Fibroblast of lung (primary cell): ENCODE measurements around the gene NKAIN2. TPM values are rescaled to one million over a fixed set of nuclear protein-coding genes. Genes with fewer than 3 reads are reported as not detected.

Experiments used
- DNase-seq, 2 donors: peaks; one replicate each; pipeline versions ENCODE4 v3.0.0 to v3.0.0-alpha.2; 2010; ENCODE audit warnings: low read depth in 2 of 2
- H2AFZ ChIP-seq: 2 replicates; pipeline ENCODE4 v1.5.1; 2012; ENCODE audit warnings: low read length, control low read depth, inconsistent platforms
- H3K27ac ChIP-seq: 2 replicates; pipeline ENCODE4 v1.5.1; 2011; ENCODE audit warnings: low read length, control low read depth; ENCODE audit not compliant: insufficient read depth
- H3K27me3 ChIP-seq: 2 replicates; pipeline ENCODE4 v1.5.1; 2011; ENCODE audit warnings: mild to moderate bottlenecking, low read length; ENCODE audit not compliant: control insufficient read depth, insufficient read depth
- H3K36me3 ChIP-seq: 2 replicates; pipeline ENCODE4 v1.5.1; 2011; ENCODE audit warnings: low read length; ENCODE audit not compliant: control insufficient read depth, insufficient read depth
- H3K4me1 ChIP-seq: 2 replicates; pipeline ENCODE4 v1.5.1; 2011; ENCODE audit warnings: low read length; ENCODE audit not compliant: control insufficient read depth, insufficient read depth; ENCODE audit errors: extremely low read depth
- H3K4me2 ChIP-seq: 2 replicates; pipeline ENCODE4 v1.5.1; 2011; ENCODE audit warnings: low read length, control low read depth; ENCODE audit not compliant: insufficient read depth; ENCODE audit errors: extremely low read depth
- H3K4me3 ChIP-seq, 4 experiments: fragments of 200-600 bp in 1 of 4; sonication (generic) in 1 of 4; replicated peaks in 1 of 4; 2 replicates each; pipeline ENCODE4 v1.5.1; 2011 to 2016; ENCODE audit warnings: low read length in 4 of 4, low read depth in 3 of 4, mild to moderate bottlenecking in 3 of 4, control low read depth in 2 of 4, inconsistent platforms in 1 of 4, mixed read lengths in 1 of 4; ENCODE audit not compliant: insufficient read depth in 1 of 4; ENCODE audit errors: control extremely low read depth in 1 of 4
- H3K79me2 ChIP-seq: 2 replicates; pipeline ENCODE4 v1.5.1; 2012; ENCODE audit warnings: mild to moderate bottlenecking, low read length, inconsistent platforms; ENCODE audit not compliant: control insufficient read depth, insufficient read depth
- H3K9ac ChIP-seq: 2 replicates; pipeline ENCODE4 v1.5.1; 2011; ENCODE audit warnings: mild to moderate bottlenecking, low read length, control low read depth; ENCODE audit not compliant: insufficient read depth
- H3K9me3 ChIP-seq: 2 replicates; pipeline ENCODE4 v1.5.1; 2012; ENCODE audit warnings: low read depth, low read length; ENCODE audit not compliant: control insufficient read depth, insufficient read depth
- H4K20me1 ChIP-seq: 2 replicates; pipeline ENCODE4 v1.5.1; 2011; ENCODE audit warnings: low read length; ENCODE audit not compliant: control insufficient read depth, insufficient read depth; ENCODE audit errors: extremely low read depth
- EZH2 ChIP-seq: IDR thresholded peaks from 2 replicates; pipeline ENCODE4 v1.5.1; 2012; ENCODE audit warnings: low read length, control low read depth, mild to moderate bottlenecking; ENCODE audit errors: missing control alignments
- polyA plus RNA-seq, 2 donors: library from polyadenylated mRNA; depleted of rRNA in 1 of 2; stranded (reverse) in 1 of 2; unstranded in 1 of 2; fragments of >200 nt; gene quantifications; 2 replicates each; pipeline ENCODE4 v1.2.1, GENCODE V29; 2011 to 2012; ENCODE audit warnings: missing spikeins in 1 of 2
- total RNA-seq: library from RNA; depleted of rRNA; stranded (reverse); fragments of >200 nt; gene quantifications from 2 replicates; pipeline ENCODE4 v1.2.1, GENCODE V29; 2014
- TF ChIP-seq, protein P1 (sequence below), 2 donors: IDR thresholded peaks in 1 of 2; conservative IDR thresholded peaks in 1 of 2; 1 replicate in 1 of 2; 2 replicates in 1 of 2; pipeline ENCODE4 v1.5.1; 2011 to 2012; ENCODE audit warnings: low read length in 2 of 2, control low read depth in 1 of 2, inconsistent platforms in 1 of 2, low read depth in 1 of 2, mild to moderate bottlenecking in 1 of 2

NKAIN2 gene
- total and polyA plus RNA-seq, 2 donors (not counting 1 experiment from before 2014, with no cell fraction given) = not detected

DNA sequence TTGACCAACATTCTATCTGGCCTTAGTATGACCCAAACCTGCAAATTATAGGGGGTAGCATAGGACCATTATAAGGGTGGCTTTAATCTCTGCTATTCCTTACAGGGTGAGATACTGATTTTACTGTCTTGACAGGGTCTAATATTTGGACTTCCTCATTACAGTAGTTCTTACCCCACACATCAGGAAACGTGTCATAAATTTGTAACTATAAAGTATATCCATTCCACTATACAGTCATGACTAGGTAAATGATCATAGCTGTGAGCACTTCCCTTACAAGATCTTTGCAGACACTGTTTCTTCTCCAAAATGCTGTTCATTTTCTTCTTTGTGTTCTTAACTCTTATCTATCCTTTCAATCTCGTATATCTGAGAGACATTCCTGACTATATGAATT, 639.9 kb downstream of the NKAIN2 start:
- H3K4me1 ChIP-seq = no peaks in the 10 kb centered on the region
- H3K9me3 ChIP-seq = no peaks in the 10 kb centered on the region
- no peaks in the 10 kb centered on the region for H3K36me3 ChIP-seq
- H3K79me2 ChIP-seq = no peaks in the 10 kb centered on the region
- no peak overlapping the region for H3K9ac ChIP-seq
- H3K4me2 ChIP-seq = no peak overlapping the region
- no peak for DNase-seq
- H4K20me1 ChIP-seq = no peaks in the 10 kb centered on the region
- H3K4me3 ChIP-seq = no peak overlapping the region
- no peaks in the 10 kb centered on the region for H3K27me3 ChIP-seq
- H2AFZ ChIP-seq = no peak overlapping the region
- no peak overlapping the region for H3K27ac ChIP-seq
- TF ChIP-seq, protein P1, sequence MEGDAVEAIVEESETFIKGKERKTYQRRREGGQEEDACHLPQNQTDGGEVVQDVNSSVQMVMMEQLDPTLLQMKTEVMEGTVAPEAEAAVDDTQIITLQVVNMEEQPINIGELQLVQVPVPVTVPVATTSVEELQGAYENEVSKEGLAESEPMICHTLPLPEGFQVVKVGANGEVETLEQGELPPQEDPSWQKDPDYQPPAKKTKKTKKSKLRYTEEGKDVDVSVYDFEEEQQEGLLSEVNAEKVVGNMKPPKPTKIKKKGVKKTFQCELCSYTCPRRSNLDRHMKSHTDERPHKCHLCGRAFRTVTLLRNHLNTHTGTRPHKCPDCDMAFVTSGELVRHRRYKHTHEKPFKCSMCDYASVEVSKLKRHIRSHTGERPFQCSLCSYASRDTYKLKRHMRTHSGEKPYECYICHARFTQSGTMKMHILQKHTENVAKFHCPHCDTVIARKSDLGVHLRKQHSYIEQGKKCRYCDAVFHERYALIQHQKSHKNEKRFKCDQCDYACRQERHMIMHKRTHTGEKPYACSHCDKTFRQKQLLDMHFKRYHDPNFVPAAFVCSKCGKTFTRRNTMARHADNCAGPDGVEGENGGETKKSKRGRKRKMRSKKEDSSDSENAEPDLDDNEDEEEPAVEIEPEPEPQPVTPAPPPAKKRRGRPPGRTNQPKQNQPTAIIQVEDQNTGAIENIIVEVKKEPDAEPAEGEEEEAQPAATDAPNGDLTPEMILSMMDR (conservative IDR thresholded peaks at IDR 0.05 in 1 of 2, IDR thresholded peaks at IDR 0.05 in 1 of 2; ENCODE audit: low read depth in 1 of 2, low read length in 2 of 2) = no peak
- TF ChIP-seq EZH2 = no peak

DNA sequence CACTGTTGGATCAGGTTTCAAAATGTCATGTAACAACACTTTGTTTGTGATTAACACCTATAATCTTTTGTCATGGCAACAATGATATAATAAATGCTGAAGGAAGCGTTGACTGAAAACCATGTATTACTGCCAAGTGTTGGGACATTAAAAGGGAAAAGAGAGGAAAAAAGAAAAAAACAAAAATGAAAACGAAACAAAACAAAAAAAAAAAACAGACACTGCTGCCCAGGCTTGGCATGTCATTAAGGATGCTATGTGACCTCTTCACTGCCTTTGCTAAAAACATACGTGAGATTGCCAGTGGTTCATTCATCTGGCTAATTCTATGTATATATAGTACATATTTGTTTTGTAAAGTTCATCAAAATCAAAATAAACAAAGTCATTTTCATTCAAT, 641.9 kb downstream of the NKAIN2 start:
- no peak overlapping the region for H3K4me3 ChIP-seq
- no peaks in the 10 kb centered on the region for H3K36me3 ChIP-seq
- no peak overlapping the region for H3K27ac ChIP-seq
- no peaks in the 10 kb centered on the region for H3K4me1 ChIP-seq
- no peaks in the 10 kb centered on the region for H3K27me3 ChIP-seq
- no peak overlapping the region for H3K4me2 ChIP-seq
- H3K9me3 ChIP-seq = no peaks in the 10 kb centered on the region
- no peak overlapping the region for H2AFZ ChIP-seq
- no peak overlapping the region for H3K9ac ChIP-seq
- no peak for TF ChIP-seq EZH2
- H4K20me1 ChIP-seq = no peaks in the 10 kb centered on the region
- no peak for DNase-seq
- no peaks in the 10 kb centered on the region for H3K79me2 ChIP-seq

DNA sequence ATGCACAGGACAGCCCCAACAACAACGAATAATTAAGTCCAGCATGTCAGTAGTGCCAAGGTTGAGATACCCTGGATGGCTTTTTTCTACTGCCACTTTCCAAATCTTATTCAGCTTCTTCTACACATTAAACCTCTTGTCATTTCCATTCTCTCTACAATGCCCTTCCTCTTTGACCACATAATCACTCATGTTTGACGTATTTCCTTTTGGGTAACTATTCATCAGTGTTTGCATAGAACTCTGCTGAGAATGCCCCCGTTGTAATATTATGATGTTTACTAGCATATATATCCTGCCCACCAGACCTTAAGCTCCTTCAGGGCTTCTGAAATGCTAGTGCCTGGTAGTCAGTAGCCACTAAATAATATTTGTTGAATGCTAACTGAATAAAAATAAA, 643.3 kb downstream of the NKAIN2 start:
- DNase-seq = no peak
- no peak overlapping the region for H3K9ac ChIP-seq
- no peaks in the 10 kb centered on the region for H3K4me1 ChIP-seq
- no peak overlapping the region for H3K4me2 ChIP-seq
- no peaks in the 10 kb centered on the region for H4K20me1 ChIP-seq
- H3K27me3 ChIP-seq = no peaks in the 10 kb centered on the region
- no peak overlapping the region for H2AFZ ChIP-seq
- H3K79me2 ChIP-seq = no peaks in the 10 kb centered on the region
- H3K27ac ChIP-seq = no peak overlapping the region
- no peaks in the 10 kb centered on the region for H3K9me3 ChIP-seq
- no peak overlapping the region for H3K4me3 ChIP-seq
- no peaks in the 10 kb centered on the region for H3K36me3 ChIP-seq
- TF ChIP-seq EZH2 = no peak
- TF ChIP-seq, protein P1 (conservative IDR thresholded peaks at IDR 0.05 in 1 of 2, IDR thresholded peaks at IDR 0.05 in 1 of 2; ENCODE audit: low read depth in 1 of 2, low read length in 2 of 2) = no peak
